SKM-1 (cell line): ENCODE measurements around the gene ZBTB7C.
"Not testable (repeated sequence)": the region's sequence is repeated elsewhere in the genome, so short reads cannot be mapped to it uniquely, and the experiment has no call there.

Source experiments
- DNase-seq: peaks from one replicate; lab custom pipeline; 2025; ENCODE audit not compliant: unreplicated experiment; lab: John Stamatoyannopoulos, UW

Gene ZBTB7C

GRCh38 chr18:48408727-48409590, at the start of gene ZBTB7C:
Gene ZBTB7C (minus strand): TSS chr18:48409383.
- no peak for DNase-seq

GRCh38 chr18:48456838-48457237, 47.7 kb upstream of the ZBTB7C start:
- DNase-seq, result no peak

GRCh38 chr18:48455555-48456478, 46.6 kb upstream of the ZBTB7C start:
- no peak for DNase-seq

GRCh38 chr18:48454261-48454757, 45.1 kb upstream of the ZBTB7C start:
- no peak for DNase-seq

GRCh38 chr18:48453330-48454066, 44.3 kb upstream of the ZBTB7C start:
- no peak for DNase-seq

DNA sequence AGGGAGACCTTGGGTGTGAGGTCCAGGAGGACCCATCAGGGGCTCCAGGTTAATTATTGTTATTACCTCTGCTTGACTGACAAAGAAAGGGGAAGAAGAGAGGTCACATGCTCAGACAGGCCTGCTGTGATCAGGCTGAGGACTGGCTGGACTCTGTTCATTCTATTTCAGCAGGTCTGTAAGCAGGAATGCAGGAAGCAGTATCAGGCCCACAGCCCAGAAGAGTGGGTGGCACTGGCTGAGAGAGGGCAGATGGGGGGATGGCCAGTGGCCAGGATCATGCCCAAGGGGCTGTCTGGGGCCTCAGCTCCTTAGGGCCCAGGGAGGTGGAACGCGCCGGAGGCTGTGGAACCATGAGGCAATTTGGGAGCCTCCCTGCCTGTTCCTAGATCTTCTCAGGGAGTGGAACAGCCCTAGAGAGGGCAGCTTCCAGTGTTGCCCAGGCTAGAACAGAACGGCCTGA, 43.7 kb upstream of the ZBTB7C start:
- no peak for DNase-seq

DNA sequence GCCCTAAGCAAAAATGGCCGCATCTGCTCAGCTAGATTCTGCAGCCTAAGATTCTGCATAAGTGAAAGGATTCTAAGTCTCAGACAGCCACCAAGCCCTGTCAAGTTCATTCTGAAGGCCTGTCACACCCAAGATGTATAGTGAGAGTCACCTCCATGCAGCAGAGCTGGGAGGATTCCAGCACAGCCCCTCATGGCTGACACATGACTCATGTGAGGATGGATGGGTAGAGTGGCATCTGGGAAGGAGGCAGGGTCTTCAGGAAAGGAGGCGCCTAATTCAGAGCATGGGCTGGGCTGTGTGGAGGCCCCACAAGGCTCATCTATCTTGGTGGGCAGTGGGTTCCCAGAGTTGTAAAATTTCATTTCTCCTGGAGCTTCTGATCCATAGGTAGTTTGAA, 41.5 kb upstream of the ZBTB7C start:
- DNase-seq, result no peak

GRCh38 chr18:48446582-48447225, 37.5 kb upstream of the ZBTB7C start:
- peak; percentile 63 for DNase-seq

- peak; percentile 71 for DNase-seq
Measured at GRCh38 chr18:48445540-48445939, 36.4 kb upstream of the ZBTB7C start.

- DNase-seq, result no peak
Measured at GRCh38 chr18:48442761-48443160, 33.6 kb upstream of the ZBTB7C start.

DNA sequence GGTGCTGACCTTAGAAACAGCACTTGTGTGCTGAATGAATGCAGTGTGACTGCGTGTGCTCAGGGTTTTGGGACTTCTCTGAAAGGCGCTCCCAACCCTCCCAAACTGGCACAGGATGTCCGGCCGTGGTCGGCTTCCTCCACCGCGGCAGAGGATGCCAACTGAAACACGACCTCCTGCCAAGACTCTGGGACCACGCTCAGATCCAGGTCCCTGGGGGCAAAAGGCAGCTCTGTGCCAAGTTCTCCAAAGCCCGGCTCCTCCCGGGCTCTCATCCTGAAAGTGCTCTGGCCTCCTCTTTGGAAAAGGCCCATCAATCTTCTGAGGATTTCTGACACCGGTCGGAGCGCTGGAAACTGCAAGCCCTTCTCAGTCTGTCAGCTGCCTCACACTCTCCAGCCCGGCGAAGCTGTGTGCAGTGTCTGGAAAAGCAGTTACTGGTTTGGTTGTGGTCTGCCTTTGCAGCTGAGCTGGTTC, 32.3 kb upstream of the ZBTB7C start:
- no peak for DNase-seq

- no peak for DNase-seq
Measured at GRCh38 chr18:48440924-48441323, 31.7 kb upstream of the ZBTB7C start.

DNA sequence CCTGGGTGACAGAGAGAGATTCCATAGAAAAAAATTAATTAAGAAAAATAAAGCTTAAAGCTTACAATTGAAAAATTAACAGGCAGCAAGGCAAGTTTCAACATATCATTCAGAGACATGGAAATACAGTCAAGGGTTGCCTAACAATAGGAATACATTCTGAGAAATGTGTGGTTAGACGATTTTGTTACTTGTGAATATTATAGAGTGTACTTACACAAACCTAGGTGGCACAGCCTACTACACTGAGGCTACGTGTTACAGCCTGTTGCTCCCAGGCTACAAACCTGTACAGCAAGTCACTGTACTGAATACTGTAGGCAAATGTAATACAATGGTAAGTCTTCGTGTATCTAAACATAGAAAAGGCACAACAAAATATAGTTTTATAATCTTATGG, 27.7 kb upstream of the ZBTB7C start:
- no peak for DNase-seq

GRCh38 chr18:48434382-48434781, 25.2 kb upstream of the ZBTB7C start:
- not testable (repeated sequence) for DNase-seq

- no peak for DNase-seq
Measured at GRCh38 chr18:48433541-48433940, 24.4 kb upstream of the ZBTB7C start.

DNA sequence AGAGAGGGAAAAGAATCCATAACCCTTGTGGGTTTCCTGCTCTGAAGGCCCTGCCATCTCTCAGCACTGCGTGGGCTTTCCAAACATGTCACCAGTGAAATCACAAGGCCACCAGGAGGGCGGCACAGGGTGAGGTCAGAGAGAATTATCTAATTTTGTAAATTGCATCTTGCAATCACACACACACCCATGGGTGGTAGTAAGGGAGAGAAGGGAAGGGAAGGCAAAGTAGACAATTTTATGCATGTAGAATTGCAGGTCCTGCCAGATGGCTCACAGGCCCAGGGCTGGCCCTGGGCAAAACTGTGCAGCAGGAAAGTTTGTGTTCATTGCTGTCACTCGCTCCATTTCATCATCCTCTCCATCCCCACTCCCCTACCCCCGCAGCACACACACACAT, 21.0 kb upstream of the ZBTB7C start:
- no peak for DNase-seq

- DNase-seq, result no peak
Measured at GRCh38 chr18:48428475-48429177, 19.4 kb upstream of the ZBTB7C start.

DNA sequence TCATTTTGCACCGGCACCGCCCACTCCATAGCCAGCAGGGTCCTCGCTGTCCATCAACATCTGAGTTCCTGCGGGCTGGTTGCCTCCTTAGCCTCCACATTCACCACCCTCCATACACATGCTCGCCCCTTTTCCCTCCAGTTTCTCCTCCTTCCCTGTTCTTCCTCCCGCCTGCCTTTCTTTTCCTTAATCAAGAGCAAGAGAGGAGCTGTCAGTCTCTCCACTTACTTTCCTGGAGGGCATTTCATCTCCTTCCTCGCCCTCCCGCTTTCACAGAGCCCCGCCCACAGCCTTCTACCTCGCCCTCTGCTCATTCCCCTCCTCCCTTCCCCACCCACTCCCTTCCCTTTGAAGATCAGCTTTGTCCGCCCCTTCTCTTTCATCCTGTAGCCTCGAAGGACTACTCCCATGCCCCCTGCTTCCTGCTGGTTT, 13.8 kb upstream of the ZBTB7C start:
- DNase-seq, result no peak

DNA sequence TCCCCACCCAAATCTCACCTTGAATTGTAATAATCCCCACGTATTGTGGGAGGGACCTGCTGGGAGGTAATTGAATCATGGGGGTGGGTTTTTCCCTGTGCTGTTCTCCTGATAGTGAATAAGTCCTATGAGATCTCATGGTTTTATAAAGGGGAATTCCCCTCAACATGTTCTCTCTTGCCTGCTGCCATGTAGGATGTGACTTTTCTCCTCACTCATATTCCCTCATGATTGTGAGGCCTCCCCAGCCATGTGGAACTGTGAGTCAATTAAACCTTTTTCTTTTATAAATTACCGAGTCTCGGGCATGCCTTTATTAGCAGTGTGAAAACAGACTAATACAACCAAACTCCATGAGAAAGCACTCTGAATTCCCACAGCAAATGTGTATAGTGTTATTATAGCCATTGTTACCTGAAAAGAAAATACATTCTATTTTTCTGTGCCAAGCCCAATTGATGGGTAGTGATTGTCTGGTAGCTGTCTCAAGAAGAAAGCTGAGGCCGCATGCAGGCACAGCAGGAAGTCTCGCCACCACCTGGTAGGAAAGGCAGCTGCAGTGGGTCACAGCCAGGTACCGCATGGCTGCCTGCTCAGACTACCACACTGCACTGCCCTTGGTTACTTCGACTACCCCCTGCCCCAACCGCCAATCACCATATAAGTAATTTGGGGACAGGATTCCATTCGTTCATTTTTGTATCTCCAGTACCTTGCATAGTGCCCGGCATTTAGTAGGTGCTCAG, 10.3 kb upstream of the ZBTB7C start:
- DNase-seq, result no peak
